H1 (cell line): ENCODE data around the gene R3HDM1. TPM values are rescaled to one million over a fixed set of nuclear protein-coding genes. Genes with fewer than 3 reads are reported as not detected.

Experiments used
- CTCF ChIA-PET: fragments of 300-600 bp; sonication (Branson Sonifier 250); formaldehyde crosslinking; loops from one replicate; lab custom pipeline; 2021; ENCODE audit not compliant: partially characterized antibody; lab: Charles Lee
- POLR2A ChIA-PET: fragments of 300-600 bp; sonication (Branson Sonifier 250); formaldehyde crosslinking; loops from one replicate; lab custom pipeline; 2021; ENCODE audit warnings: inconsistent platforms; ENCODE audit not compliant: partially characterized antibody; lab: Charles Lee
- DNase-seq, 2 experiments: peaks; one replicate each; pipeline versions ENCODE4 v3.0.0 to v3.0.0-alpha.2; 2010 to 2022; ENCODE audit warnings: low spot score in 2 of 2, low read depth in 1 of 2, mixed read lengths in 1 of 2
- FAIRE-seq: peaks from 2 replicates; lab custom pipeline; 2011; peaks lifted over from hg19 to GRCh38; lab: Jason Lieb, UNC
- H2AFZ ChIP-seq: 2 replicates; pipeline ENCODE4 v1.8.1; 2012; ENCODE audit warnings: low read length, inconsistent platforms
- H2AK5ac ChIP-seq: 2 replicates; pipeline ENCODE4 v1.6.1; 2013; ENCODE audit warnings: low read depth, low read length
- H2BK120ac ChIP-seq: replicated peaks from 2 replicates; pipeline ENCODE3; 2013; ENCODE audit warnings: low read depth, low read length, inconsistent platforms
- H2BK12ac ChIP-seq: 2 replicates; pipeline ENCODE4 v1.6.1; 2013; ENCODE audit warnings: low read depth, low read length
- H2BK15ac ChIP-seq: 2 replicates; pipeline ENCODE4 v1.6.1; 2013; ENCODE audit warnings: low read length
- H2BK20ac ChIP-seq: 2 replicates; pipeline ENCODE4 v1.6.1; 2013; ENCODE audit warnings: low read length
- H2BK5ac ChIP-seq: 2 replicates; pipeline ENCODE4 v1.6.1; 2013; ENCODE audit warnings: low read depth, low read length
- H3K14ac ChIP-seq: 2 replicates; pipeline ENCODE4 v1.6.1; 2013; ENCODE audit warnings: inconsistent platforms; ENCODE audit not compliant: insufficient read length
- H3K18ac ChIP-seq: 2 replicates; pipeline ENCODE4 v1.6.1; 2013; ENCODE audit warnings: low read length; ENCODE audit errors: extremely low read depth
- H3K23ac ChIP-seq: 2 replicates; pipeline ENCODE4 v1.6.1; 2013; ENCODE audit warnings: inconsistent platforms; ENCODE audit not compliant: insufficient read length
- H3K23me2 ChIP-seq: 2 replicates; pipeline ENCODE4 v1.6.1; 2013; ENCODE audit warnings: low read depth, low read length
- H3K27ac ChIP-seq: 2 replicates; pipeline ENCODE4 v1.6.1; 2011; ENCODE audit warnings: low read depth, low read length, inconsistent platforms
- H3K27me3 ChIP-seq, 4 experiments: replicated peaks in 1 of 4; 1 replicate in 1 of 4; 2 replicates in 3 of 4; pipeline versions ENCODE4 v1.6.1 to v1.8.1; 2011 to 2013; ENCODE audit warnings: low read length in 3 of 4, mild to moderate bottlenecking in 3 of 4, inconsistent platforms in 2 of 4, mixed read lengths in 2 of 4, moderate library complexity in 1 of 4; ENCODE audit not compliant: control insufficient read depth in 3 of 4, insufficient read depth in 3 of 4; ENCODE audit errors: extremely low read depth in 1 of 4
- H3K36me3 ChIP-seq, 4 experiments: 2 replicates each; pipeline versions ENCODE4 v1.6.1 to v1.8.1; 2011 to 2013; ENCODE audit warnings: mild to moderate bottlenecking in 4 of 4, low read length in 3 of 4, moderate library complexity in 2 of 4, control low read depth in 1 of 4, inconsistent platforms in 1 of 4; ENCODE audit not compliant: insufficient read depth in 4 of 4, control insufficient read depth in 2 of 4
- H3K4ac ChIP-seq: replicated peaks from 2 replicates; pipeline ENCODE3; 2013; ENCODE audit warnings: low read length, low read depth, mixed read lengths, inconsistent platforms; ENCODE audit not compliant: insufficient read length
- H3K4me1 ChIP-seq, 4 experiments: replicated peaks in 1 of 4; 1 replicate in 1 of 4; 2 replicates in 3 of 4; pipeline versions ENCODE4 v1.6.1 to v1.8.1; 2011 to 2013; ENCODE audit warnings: low read length in 3 of 4, inconsistent platforms in 2 of 4, mixed read lengths in 1 of 4; ENCODE audit not compliant: insufficient read depth in 4 of 4, control insufficient read depth in 3 of 4
- H3K4me2 ChIP-seq, 2 experiments: 2 replicates each; pipeline versions ENCODE4 v1.6.1 to v1.8.1; 2011 to 2013; ENCODE audit warnings: low read depth in 2 of 2, low read length in 2 of 2, control low read depth in 1 of 2, inconsistent platforms in 1 of 2, mild to moderate bottlenecking in 1 of 2; ENCODE audit not compliant: insufficient read depth in 1 of 2
- H3K4me3 ChIP-seq, 4 experiments: fragments of 200-600, 300-600 bp in 1 of 4; sonication (generic), shearing (Covaris generic), sonication (Bioruptor Twin) in 1 of 4; 2 replicates each; pipeline versions ENCODE4 v1.5.1 to v1.8.1; 2011 to 2016; ENCODE audit warnings: low read length in 4 of 4, low read depth in 3 of 4, control low read depth in 2 of 4, inconsistent platforms in 2 of 4, mild to moderate bottlenecking in 2 of 4, mixed read lengths in 1 of 4, moderate library complexity in 1 of 4; ENCODE audit not compliant: insufficient read depth in 2 of 4; ENCODE audit errors: extremely low read depth in 1 of 4
- H3K56ac ChIP-seq: replicated peaks from 2 replicates; pipeline ENCODE3; 2013; ENCODE audit warnings: low read depth, mild to moderate bottlenecking, mixed read lengths, low read length, inconsistent platforms; ENCODE audit not compliant: insufficient read length
- H3K79me1 ChIP-seq: 2 replicates; pipeline ENCODE4 v1.6.1; 2013; ENCODE audit warnings: low read depth, low read length, control low read depth
- H3K79me2 ChIP-seq, 2 experiments: 2 replicates each; pipeline versions ENCODE4 v1.6.1 to v1.8.1; 2012 to 2013; ENCODE audit warnings: low read length in 2 of 2, mild to moderate bottlenecking in 2 of 2, inconsistent platforms in 1 of 2; ENCODE audit not compliant: insufficient read depth in 2 of 2, control insufficient read depth in 1 of 2
- H3K9ac ChIP-seq, 4 experiments: replicated peaks in 1 of 4; 1 replicate in 1 of 4; 2 replicates in 3 of 4; pipeline versions ENCODE4 v1.6.1 to v1.8.1; 2011 to 2013; ENCODE audit warnings: low read depth in 3 of 4, low read length in 3 of 4, control low read depth in 2 of 4, mild to moderate bottlenecking in 2 of 4, moderate library complexity in 2 of 4, inconsistent platforms in 1 of 4; ENCODE audit errors: extremely low read depth in 1 of 4
- H3K9me3 ChIP-seq, 2 experiments: 2 replicates each; pipeline versions ENCODE4 v1.6.1 to v1.8.1; 2012 to 2013; ENCODE audit warnings: mild to moderate bottlenecking in 2 of 2, moderate library complexity in 2 of 2, control low read depth in 1 of 2, inconsistent platforms in 1 of 2, low read depth in 1 of 2, low read length in 1 of 2, mixed read lengths in 1 of 2; ENCODE audit not compliant: insufficient read depth in 2 of 2
- H4K20me1 ChIP-seq, 2 experiments: replicated peaks in 1 of 2; 2 replicates each; pipeline versions ENCODE3 to v1.8.1; 2011 to 2013; ENCODE audit warnings: inconsistent platforms in 2 of 2, low read length in 2 of 2, mild to moderate bottlenecking in 1 of 2; ENCODE audit not compliant: insufficient read depth in 2 of 2, control insufficient read depth in 1 of 2
- H4K5ac ChIP-seq: 2 replicates; pipeline ENCODE4 v1.6.1; 2013; ENCODE audit warnings: low read length, low read depth, mixed read lengths, inconsistent platforms; ENCODE audit not compliant: insufficient read length
- H4K8ac ChIP-seq: 2 replicates; pipeline ENCODE4 v1.8.0; 2013; ENCODE audit warnings: mild to moderate bottlenecking, moderate library complexity, low read length, inconsistent platforms; ENCODE audit not compliant: insufficient read depth; ENCODE audit errors: extremely low read depth
- H4K91ac ChIP-seq: replicated peaks from 2 replicates; pipeline ENCODE3; 2013; ENCODE audit warnings: low read length, mixed read lengths, inconsistent platforms; ENCODE audit not compliant: insufficient read length
- BACH1 ChIP-seq: IDR thresholded peaks from 2 replicates; pipeline ENCODE4 v1.6.1; 2012; ENCODE audit warnings: low read length, improper control_type of control experiment
- CREB1 ChIP-seq: IDR thresholded peaks from 2 replicates; pipeline ENCODE4 v1.6.1; 2012; ENCODE audit warnings: inconsistent platforms
- KDM5A ChIP-seq: fragments of 200-600 bp; IDR thresholded peaks from 2 replicates; pipeline ENCODE4 v1.7.1; 2012; ENCODE audit warnings: mild to moderate bottlenecking, low read length, inconsistent platforms, mixed read lengths
- MAFK ChIP-seq: IDR thresholded peaks from 2 replicates; pipeline ENCODE4 v1.6.1; 2012; ENCODE audit warnings: low read depth, mild to moderate bottlenecking, improper control_type of control experiment, low read length
- NANOG ChIP-seq: IDR thresholded peaks from 2 replicates; pipeline ENCODE4 v1.6.1; 2011; ENCODE audit warnings: low read length, low read depth, mild to moderate bottlenecking, inconsistent platforms; ENCODE audit not compliant: insufficient read depth, poor library complexity, severe bottlenecking
- PHF8 ChIP-seq: fragments of 200-600 bp; sonication (generic); conservative IDR thresholded peaks from 2 replicates; pipeline ENCODE4 v1.7.1; 2012; ENCODE audit warnings: low read depth, mild to moderate bottlenecking, inconsistent platforms, low read length, moderate library complexity
- RAD21 ChIP-seq, 2 experiments: IDR thresholded peaks in 1 of 2; conservative IDR thresholded peaks in 1 of 2; 2 replicates each; pipeline ENCODE4 v1.6.1; 2011; ENCODE audit warnings: low read depth in 2 of 2, low read length in 2 of 2, improper control_type of control experiment in 1 of 2, inconsistent platforms in 1 of 2, mild to moderate bottlenecking in 1 of 2, moderate library complexity in 1 of 2
- RFX5 ChIP-seq: IDR thresholded peaks from 2 replicates; pipeline ENCODE4 v1.6.1; 2011; ENCODE audit warnings: low read depth, low read length, improper control_type of control experiment, borderline replicate concordance
- RNF2 ChIP-seq: fragments of 200-900, 300-1000 bp; sonication (generic); IDR thresholded peaks from 2 replicates; pipeline ENCODE4 v1.7.1; 2016; ENCODE audit warnings: borderline replicate concordance, low read depth, mild to moderate bottlenecking, antibody characterized with exemption, low read length; ENCODE audit not compliant: poor library complexity, severe bottlenecking; ENCODE audit errors: missing control alignments
- SP2 ChIP-seq: IDR thresholded peaks from 2 replicates; pipeline ENCODE4 v1.6.1; 2012; ENCODE audit warnings: mild to moderate bottlenecking, low read length, inconsistent platforms
- TAF7 ChIP-seq: optimal IDR thresholded peaks from 2 replicates; pipeline ENCODE3; 2011; ENCODE audit warnings: low read depth, mild to moderate bottlenecking, inconsistent platforms, low read length, moderate library complexity, borderline replicate concordance
- WGBS, 2 experiments: shearing (Covaris generic) in 1 of 2; methylation state at CpG; one replicate each; pipeline versions ENCODE4 v1.1.6 to v1.1.7; 2013 to 2015; ENCODE audit warnings: low lambda C conversion rate in 2 of 2, mixed read lengths in 2 of 2, inconsistent platforms in 1 of 2, low coverage in 1 of 2, missing lambda C conversion rate in 1 of 2; ENCODE audit not compliant: insufficient replicate concordance in 2 of 2, insufficient coverage in 1 of 2, insufficient read length in 1 of 2; ENCODE audit errors: extremely low coverage in 1 of 2, missing lambda C conversion rate in 1 of 2; 5-methylcytosine and 5-hydroxymethylcytosine counted together
- polyA plus RNA-seq, 7 experiments: library from polyadenylated mRNA; depleted of rRNA in 3 of 7; stranded (reverse) in 5 of 7; unstranded in 2 of 7; fragments of >200 nt in 5 of 7; fragments of 200-250 nt in 2 of 7; gene quantifications; 1 replicate in 5 of 7; 2 replicates in 1 of 7; 4 replicates in 1 of 7; pipeline versions ENCODE4 v1.2.1 to v1.2.3, GENCODE V29; 2011 to 2013; ENCODE audit warnings: missing spikeins in 2 of 7, mixed read lengths in 2 of 7
- total RNA-seq: library from RNA; stranded (reverse); fragmentation: NEBNext Ultra II Directional; extraction: Animal tissue kit (Norgen Biotek cat#: 25700); gene quantifications from 2 replicates; pipeline ENCODE4 v1.2.1, GENCODE V29; 2021

The R3HDM1 gene
- total and polyA plus RNA-seq, 2 of the 8 experiments (the other 6 are each of a cell fraction or from before 2014, with no cell fraction given): 77.7 to 120 TPM

DNA sequence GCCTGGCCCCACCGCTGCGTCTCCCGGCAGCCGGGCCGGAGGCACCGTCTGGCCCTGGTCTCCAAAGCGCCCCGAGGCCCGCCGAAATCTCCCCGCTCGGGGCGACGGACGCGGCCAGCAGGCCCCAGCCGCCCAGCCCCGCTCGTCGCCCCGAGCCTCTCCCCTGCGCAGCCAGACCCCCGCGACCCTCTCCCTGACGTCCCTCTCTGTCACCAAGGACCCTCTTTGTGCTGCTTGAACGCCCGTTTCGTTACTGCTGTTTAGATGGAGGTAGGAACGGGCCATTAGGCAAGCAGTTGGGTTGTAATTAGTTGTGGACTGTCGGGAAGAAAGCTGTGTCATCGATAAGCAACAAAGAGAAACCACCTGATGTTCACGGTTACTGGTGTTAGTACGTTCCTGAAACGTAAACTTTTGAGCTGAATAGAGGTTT is 211.1 kb downstream of the R3HDM1 start:
- Histone ChIP-seq H4K8ac (peak overlapping the region; percentile 99; the same call in 1 of the 2 replicates), H3K79me2 (peaks cover 4 to 50% of the 10 kb centered on the region in 2 experiments; a peak in 3 of 4 replicates), H3K4me2 (peak overlapping the region; percentile 71 to 80), H3K23ac (no peak overlapping the region), H4K91ac (no peak overlapping the region), H3K14ac (no peak overlapping the region), H3K4me1 (peaks cover 0 to 6% (median 3%) of the 10 kb centered on the region in 4 experiments; a peak in 2 of 7 replicates), H3K27ac (peak overlapping the region; percentile 86), H2BK15ac (no peak overlapping the region), H3K4ac (no peak overlapping the region), H2AFZ (peak overlapping the region; percentile 67; the same call in 1 of the 2 replicates), H3K27me3 (no peaks in the 10 kb centered on the region), H3K23me2 (no peaks in the 10 kb centered on the region; the same call in 1 of the 2 replicates), H2BK5ac (peak overlapping the region; percentile 92), H2AK5ac (no peak overlapping the region), H2BK20ac (no peak overlapping the region), H4K5ac (peak overlapping the region; percentile 4), H2BK120ac (no peak overlapping the region), H3K56ac (peak overlapping the region; percentile 13), H3K36me3 (peaks cover 0 to under 1% (median 0%) of the 10 kb centered on the region in 4 experiments; a peak in 1 of 8 replicates), H3K4me3 (peak overlapping the region; percentile 81 to 98 (median 94)), H3K18ac (no peak overlapping the region; the same call in 1 of the 2 replicates), H3K79me1 (no peaks in the 10 kb centered on the region), H2BK12ac (no peak overlapping the region), H3K9ac (peak overlapping the region; percentile 84 to 97 (median 92)), H4K20me1 (peaks cover 0 to 5% of the 10 kb centered on the region in 2 experiments), H3K9me3 (no peaks in the 10 kb centered on the region)
- no peak for DNase-seq
- CTCF ChIA-PET: interaction anchor here (1.1 kb wide), 2 partner anchors 43 to 269 kb away, joined by 3 read pairs; no protein-coding TSS in a partner anchor
- 3% methylated on average over 28 of the region's 34 CpGs; no CpG with 5 or more reads in 1 of the 2 experiments for WGBS, 2 experiments
- POLR2A ChIA-PET: interaction anchor here (0.6 to 1.6 kb wide), 7 partner anchors 15 to 211 kb away, joined by 3 to 6 read pairs (median 3); partner anchors contain the start of genes R3HDM1 and ZRANB3
- no peak for FAIRE-seq
- no peak for TF ChIP-seq BACH1
- TF ChIP-seq MAFK: peak; percentile 27; the same call in 1 of the 2 replicates
- TF ChIP-seq PHF8: 0 out of 2 replicates have a peak, but pooled peaks have one; percentile 6
- no peak for TF ChIP-seq KDM5A
- no peak for TF ChIP-seq RAD21 (IDR thresholded peaks at IDR 0.05 in 1 of 2, conservative IDR thresholded peaks at IDR 0.05 in 1 of 2; ENCODE audit: low read depth in 2 of 2, low read length in 2 of 2)
- no peak for TF ChIP-seq SP2
- no peak for TF ChIP-seq CREB1
- no peak for TF ChIP-seq RNF2
- no peak for TF ChIP-seq RFX5
- TF ChIP-seq NANOG: no peak
- TF ChIP-seq TAF7: no peak
